Measurements from ENCODE around the gene PMVK. TPM values are rescaled to one million over a fixed set of nuclear protein-coding genes. Genes with fewer than 3 reads are reported as not detected.

The PMVK gene
- total and polyA plus RNA-seq, 10 of the 15 experiments (the other 5 are each of a cell fraction or from before 2014, with no cell fraction given), result 6.0 to 121 (median 49.4) TPM

GRCh38 chr1:154955718-154956543, 19.4 kb upstream of the PMVK start, which contains the start of gene PBXIP1 (continued):
- TF ChIP-seq RELB (IDR thresholded peaks at IDR 0.05; ENCODE audit: low read depth), result peak; percentile 55; the same call in 1 of the 2 replicates
- peak; percentile 56; the same call in 1 of the 2 replicates for TF ChIP-seq POLR2AphosphoS2 (IDR thresholded peaks at IDR 0.05; ENCODE audit: low read depth, low read length)
- 0 out of 2 replicates have a peak, but pooled peaks have one; percentile 32 for TF ChIP-seq MLLT1 (IDR thresholded peaks at IDR 0.05)
- peak; percentile 93 for TF ChIP-seq RAD51 (IDR thresholded peaks at IDR 0.05)
- no peak for TF ChIP-seq PRDM15 (CRISPR knock-in tag; IDR thresholded peaks at IDR 0.05)
- TF ChIP-seq IRF5 (IDR thresholded peaks at IDR 0.05; ENCODE audit: borderline replicate concordance), result no peak
- TF ChIP-seq SKIL (IDR thresholded peaks at IDR 0.05; ENCODE audit: low read depth, poor library complexity, severe bottlenecking), result peak; percentile 9
- TF ChIP-seq CTCF (IDR thresholded peaks at IDR 0.05 in 2 of 3, conservative IDR thresholded peaks at IDR 0.05 in 1 of 3; ENCODE audit: control insufficient read depth in 2 of 3, extremely low read depth in 1 of 3, insufficient read depth in 1 of 3, low read depth in 3 of 3, low read length in 3 of 3), result peak; percentile 9 to 40 (median 22); a peak in 4 of 6 replicates
- peak; percentile 18; the same call in 1 of the 2 replicates for TF ChIP-seq RUNX3 (IDR thresholded peaks at IDR 0.05; ENCODE audit: low read length)
- 0 out of 2 replicates have a peak, but pooled peaks have one; percentile 59 for TF ChIP-seq CHD1 (IDR thresholded peaks at IDR 0.05; ENCODE audit: low read depth, low read length)
- peak; percentile 75 for TF ChIP-seq NFYB (IDR thresholded peaks at IDR 0.05; ENCODE audit: insufficient read depth, low read depth, low read length)
